Effector memory CD8-positive, alpha-beta T cell (primary cell): ENCODE results near the gene GTF2H2.
"Not testable (repeated sequence)": the region's sequence is repeated elsewhere in the genome, so short reads cannot be mapped to it uniquely, and the experiment has no call there.

Experiments
- ATAC-seq: fragments of 150-1000 bp; cut with Tn5 transposase; replicated peaks from 2 replicates; pipeline ENCODE4 v1.10.0; 2021; ENCODE audit warnings: mild to moderate bottlenecking, moderate library complexity
- DNase-seq, 3 experiments: peaks; one replicate each; pipeline ENCODE4 v3.0.0; 2021
- H3K27ac Mint-ChIP-seq, 2 donors: one replicate each; pipeline ENCODE4 v1.8.0; 2022; ENCODE audit warnings: mild to moderate bottlenecking in 2 of 2, mixed read lengths in 2 of 2, moderate library complexity in 2 of 2
- H3K27me3 Mint-ChIP-seq, 2 donors: one replicate each; pipeline ENCODE4 v1.8.0; 2022; ENCODE audit warnings: mixed read lengths in 2 of 2
- H3K36me3 Mint-ChIP-seq: one replicate; pipeline ENCODE4 v1.8.0; 2022; ENCODE audit warnings: mild to moderate bottlenecking, moderate library complexity, mixed read lengths; ENCODE audit not compliant: insufficient read depth
- H3K4me1 Mint-ChIP-seq, 2 donors: one replicate each; pipeline ENCODE4 v1.8.0; 2022; ENCODE audit warnings: low read depth in 2 of 2, mixed read lengths in 2 of 2
- H3K4me3 Mint-ChIP-seq, 2 donors: one replicate each; pipeline ENCODE4 v1.8.0; 2022; ENCODE audit warnings: mild to moderate bottlenecking in 2 of 2, mixed read lengths in 2 of 2, moderate library complexity in 2 of 2
- H3K9me3 Mint-ChIP-seq, 2 donors: one replicate each; pipeline ENCODE4 v1.8.0; 2022; ENCODE audit warnings: mixed read lengths in 2 of 2

Gene GTF2H2

GRCh38 chr5:71044808-71045207 lies 22.7 kb downstream of the GTF2H2 start:
- DNase-seq, H3K36me3 Mint-ChIP-seq, H3K4me3 Mint-ChIP-seq, H3K27ac Mint-ChIP-seq, H3K4me1 Mint-ChIP-seq, H3K9me3 Mint-ChIP-seq, H3K27me3 Mint-ChIP-seq, ATAC-seq: not testable (repeated sequence)

GRCh38 chr5:71044128-71044527 lies 23.3 kb downstream of the GTF2H2 start:
- ATAC-seq, H3K9me3 Mint-ChIP-seq, H3K4me3 Mint-ChIP-seq, DNase-seq, H3K27me3 Mint-ChIP-seq, H3K36me3 Mint-ChIP-seq, H3K27ac Mint-ChIP-seq, H3K4me1 Mint-ChIP-seq: not testable (repeated sequence)

GRCh38 chr5:71031046-71031776 lies 36.3 kb downstream of the GTF2H2 start:
- H3K4me3 Mint-ChIP-seq, H3K36me3 Mint-ChIP-seq, H3K9me3 Mint-ChIP-seq, DNase-seq, H3K4me1 Mint-ChIP-seq, ATAC-seq, H3K27ac Mint-ChIP-seq, H3K27me3 Mint-ChIP-seq: not testable (repeated sequence)

- not testable (repeated sequence) for H3K4me1 Mint-ChIP-seq, H3K9me3 Mint-ChIP-seq, H3K36me3 Mint-ChIP-seq, H3K27me3 Mint-ChIP-seq, DNase-seq, H3K4me3 Mint-ChIP-seq, ATAC-seq, H3K27ac Mint-ChIP-seq
Measured at GRCh38 chr5:71025289-71025953, 42.1 kb downstream of the GTF2H2 start, which contains the start of gene NAIP. Gene NAIP (minus strand): TSS chr5:71025339. CDS start chr5:71012915, 12,424 bp downstream.

- not testable (repeated sequence) for ATAC-seq, H3K4me1 Mint-ChIP-seq, H3K27ac Mint-ChIP-seq, H3K4me3 Mint-ChIP-seq, H3K9me3 Mint-ChIP-seq, H3K36me3 Mint-ChIP-seq, H3K27me3 Mint-ChIP-seq, DNase-seq
Measured at GRCh38 chr5:71020643-71021042, 46.8 kb downstream of the GTF2H2 start.

- H3K9me3 Mint-ChIP-seq, H3K27ac Mint-ChIP-seq, DNase-seq, H3K36me3 Mint-ChIP-seq, H3K4me3 Mint-ChIP-seq, ATAC-seq, H3K4me1 Mint-ChIP-seq, H3K27me3 Mint-ChIP-seq: not testable (repeated sequence)
Measured at GRCh38 chr5:71018376-71019005, 49.0 kb downstream of the GTF2H2 start.

GRCh38 chr5:71014176-71014575 lies 53.3 kb downstream of the GTF2H2 start:
- H3K27ac Mint-ChIP-seq = no peak overlapping the region
- H3K36me3 Mint-ChIP-seq = no peaks in the 10 kb centered on the region
- H3K27me3 Mint-ChIP-seq = no peaks in the 10 kb centered on the region
- H3K4me1 Mint-ChIP-seq = no peaks in the 10 kb centered on the region
- H3K4me3 Mint-ChIP-seq = no peak overlapping the region
- no peaks in the 10 kb centered on the region for H3K9me3 Mint-ChIP-seq
- ATAC-seq = no peak
- no peak for DNase-seq

GRCh38 chr5:71013575-71013974 lies 53.9 kb downstream of the GTF2H2 start:
- no peak overlapping the region for H3K4me3 Mint-ChIP-seq
- no peaks in the 10 kb centered on the region for H3K36me3 Mint-ChIP-seq
- H3K27ac Mint-ChIP-seq = no peak overlapping the region
- DNase-seq (no peak), ATAC-seq (no peak)
- no peaks in the 10 kb centered on the region for H3K27me3 Mint-ChIP-seq
- no peaks in the 10 kb centered on the region for H3K9me3 Mint-ChIP-seq
- no peaks in the 10 kb centered on the region for H3K4me1 Mint-ChIP-seq

- Mint-ChIP-seq H3K4me1 (no peaks in the 10 kb centered on the region), H3K27ac (no peak overlapping the region), H3K36me3 (no peaks in the 10 kb centered on the region), H3K27me3 (no peaks in the 10 kb centered on the region), H3K9me3 (no peaks in the 10 kb centered on the region), H3K4me3 (no peak overlapping the region)
- DNase-seq = no peak
- ATAC-seq = no peak
Measured at GRCh38 chr5:71011194-71011792, 56.2 kb downstream of the GTF2H2 start.

- not testable (repeated sequence) for H3K9me3 Mint-ChIP-seq, H3K4me3 Mint-ChIP-seq, H3K36me3 Mint-ChIP-seq, ATAC-seq, H3K27me3 Mint-ChIP-seq, DNase-seq, H3K27ac Mint-ChIP-seq, H3K4me1 Mint-ChIP-seq
Measured at GRCh38 chr5:71006983-71007382, 60.5 kb downstream of the GTF2H2 start.
